Stomach (tissue), 4 donors: Measurements from ENCODE around the gene CAMSAP2.

Source experiments
- EP300 ChIP-seq: sonication (generic); formaldehyde crosslinking; IDR thresholded peaks from one replicate; pipeline ENCODE4 v1.6.1; 2017; ENCODE audit warnings: antibody characterized with exemption
- POLR2A ChIP-seq, 4 donors: fragments of 450-650 bp; IDR thresholded peaks; one replicate each; pipeline ENCODE4 v1.6.1; 2016; ENCODE audit warnings: antibody characterized with exemption in 4 of 4, control low read depth in 2 of 4, mild to moderate bottlenecking in 1 of 4, moderate library complexity in 1 of 4
- TF ChIP-seq, protein P1 (sequence below), 7 experiments: fragments of 450-650 bp in 4 of 7; fragments of 200-600 bp in 3 of 7; sonication (generic) in 3 of 7; IDR thresholded peaks; one replicate each; pipeline ENCODE4 v1.5.1; 2016 to 2019; ENCODE audit warnings: antibody characterized with exemption in 7 of 7, control low read depth in 2 of 7, mild to moderate bottlenecking in 1 of 7

DNA sequence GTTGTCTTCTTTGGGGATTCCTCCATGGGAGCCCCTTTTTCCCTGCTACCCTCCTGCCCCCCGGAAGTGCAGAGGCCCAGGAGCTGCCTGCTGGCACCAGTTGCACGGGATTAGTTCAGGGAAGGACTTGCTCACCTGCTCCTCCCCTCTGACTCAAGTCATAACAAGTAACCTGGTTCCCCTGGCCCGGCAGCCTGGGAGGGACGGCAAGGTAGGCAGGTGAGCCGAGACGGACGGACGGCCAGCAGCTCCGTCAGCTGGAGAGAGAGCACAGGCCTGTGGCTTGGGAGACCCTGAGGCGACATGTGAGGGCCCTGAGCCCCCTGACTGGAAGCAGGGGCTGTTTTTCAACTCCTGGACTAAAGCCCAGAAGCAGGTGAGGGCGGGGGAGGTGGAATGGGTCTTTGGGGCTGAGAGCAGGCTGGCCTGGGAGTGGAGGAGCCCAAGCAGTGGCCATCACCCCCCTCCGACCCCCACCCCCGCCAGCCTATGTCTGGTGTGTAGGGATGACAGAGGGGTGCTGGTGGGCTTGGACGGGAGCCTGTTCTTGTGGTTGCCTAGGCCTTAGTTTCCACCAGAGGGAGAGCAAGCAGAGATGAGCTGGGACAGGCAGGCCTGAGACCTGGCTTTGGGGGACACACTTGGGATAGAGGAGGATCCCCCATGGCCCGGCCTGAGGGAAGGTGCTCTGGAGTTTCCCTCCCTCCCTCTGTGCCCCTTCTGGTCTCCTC is 156.2 kb downstream of the CAMSAP2 start, which contains the start of gene INAVA:
- TF ChIP-seq, protein P1, sequence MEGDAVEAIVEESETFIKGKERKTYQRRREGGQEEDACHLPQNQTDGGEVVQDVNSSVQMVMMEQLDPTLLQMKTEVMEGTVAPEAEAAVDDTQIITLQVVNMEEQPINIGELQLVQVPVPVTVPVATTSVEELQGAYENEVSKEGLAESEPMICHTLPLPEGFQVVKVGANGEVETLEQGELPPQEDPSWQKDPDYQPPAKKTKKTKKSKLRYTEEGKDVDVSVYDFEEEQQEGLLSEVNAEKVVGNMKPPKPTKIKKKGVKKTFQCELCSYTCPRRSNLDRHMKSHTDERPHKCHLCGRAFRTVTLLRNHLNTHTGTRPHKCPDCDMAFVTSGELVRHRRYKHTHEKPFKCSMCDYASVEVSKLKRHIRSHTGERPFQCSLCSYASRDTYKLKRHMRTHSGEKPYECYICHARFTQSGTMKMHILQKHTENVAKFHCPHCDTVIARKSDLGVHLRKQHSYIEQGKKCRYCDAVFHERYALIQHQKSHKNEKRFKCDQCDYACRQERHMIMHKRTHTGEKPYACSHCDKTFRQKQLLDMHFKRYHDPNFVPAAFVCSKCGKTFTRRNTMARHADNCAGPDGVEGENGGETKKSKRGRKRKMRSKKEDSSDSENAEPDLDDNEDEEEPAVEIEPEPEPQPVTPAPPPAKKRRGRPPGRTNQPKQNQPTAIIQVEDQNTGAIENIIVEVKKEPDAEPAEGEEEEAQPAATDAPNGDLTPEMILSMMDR (IDR thresholded peaks at IDR 0.05), result no peak
- TF ChIP-seq POLR2A (IDR thresholded peaks at IDR 0.05) (peak in 1 of 4 donors; percentile 66), EP300 (no peak)
